ENCODE data around the gene ZNF546.

ZNF546 gene

DNA sequence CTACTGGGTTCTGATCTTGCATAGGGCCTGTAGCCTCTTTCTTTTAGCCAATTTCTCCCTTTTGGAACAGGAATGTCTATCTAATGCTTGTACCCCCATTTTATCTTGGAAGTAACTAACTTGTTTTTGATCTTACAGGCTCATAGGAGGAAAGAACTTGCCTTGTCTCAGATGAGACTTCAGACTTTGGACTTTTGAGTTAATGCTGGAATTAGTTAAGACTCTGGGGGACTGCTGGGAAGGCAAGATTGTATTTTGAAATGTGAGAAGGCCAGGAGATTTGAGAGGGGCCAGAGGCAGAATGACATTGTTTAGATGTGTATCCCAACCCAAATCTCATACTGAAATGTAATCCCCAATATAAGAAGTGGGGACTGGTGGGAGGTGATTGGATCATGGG is 2.5 kb upstream of the ZNF546 start:
- no peak for TF ChIP-seq Cebpa-rat (IDR thresholded peaks at IDR 0.05)
- H3K27me3 ChIP-seq: no peaks in the 10 kb centered on the region
- H4K20me1 ChIP-seq: peaks cover 0 to 12% (median 3%) of the 10 kb centered on the region in 11 experiments; a peak in 4 of 22 replicates
- no peak overlapping the region for H3K9ac ChIP-seq
- H3K9me3 ChIP-seq (replicated peaks in 1 of 11): peaks cover 20 to 31% (median 28%) of the 10 kb centered on the region in 11 experiments
- H3K4me2 ChIP-seq: no peak overlapping the region
- H3K36me3 ChIP-seq: peaks cover 7 to 43% (median 24%) of the 10 kb centered on the region in 11 experiments; a peak in 21 of 22 replicates
- no peak overlapping the region for H3K27ac ChIP-seq
- peak overlapping the region in 1 of 10 experiments; percentile 14; a peak in 1 of 20 replicates for H3K4me3 ChIP-seq
- peaks cover 11 to 27% (median 16%) of the 10 kb centered on the region in 10 experiments for H3K4me1 ChIP-seq

DNA sequence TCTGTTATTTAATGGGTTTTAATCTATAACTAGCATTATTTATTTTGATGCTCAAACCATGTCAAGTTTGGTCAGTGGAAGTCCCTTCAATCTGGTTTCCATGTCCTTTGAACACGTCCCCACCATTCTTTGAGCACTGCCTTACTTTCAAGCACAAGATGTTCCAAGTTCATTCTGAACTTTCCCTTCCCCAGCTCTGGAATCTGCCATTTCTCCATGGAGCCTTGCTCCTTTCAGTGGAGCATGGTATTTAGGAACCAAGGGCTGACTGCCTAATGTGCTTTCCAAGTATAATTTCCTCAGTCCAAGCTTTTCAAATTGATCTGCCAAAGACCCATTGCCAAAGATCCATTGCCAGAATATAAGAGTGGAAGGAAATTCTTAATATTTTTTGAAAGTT is 1.1 kb upstream of the ZNF546 start:
- peaks cover 11 to 27% (median 16%) of the 10 kb centered on the region in 10 experiments for H3K4me1 ChIP-seq
- peaks cover 0 to 8% (median 3%) of the 10 kb centered on the region in 11 experiments; a peak in 4 of 22 replicates for H4K20me1 ChIP-seq
- no peaks in the 10 kb centered on the region for H3K27me3 ChIP-seq
- H3K4me2 ChIP-seq: peak overlapping the region; percentile 81 to 99 (median 85)
- peaks cover 13 to 46% (median 24%) of the 10 kb centered on the region in 11 experiments for H3K36me3 ChIP-seq
- no peak for TF ChIP-seq Cebpa-rat (IDR thresholded peaks at IDR 0.05)
- H3K9ac ChIP-seq: peak overlapping the region; percentile 79 to 89 (median 83); a peak in 18 of 22 replicates
- peak overlapping the region in 6 of 11 experiments; percentile 77 to 92 (median 84); a peak in 6 of 22 replicates for H3K27ac ChIP-seq
- peaks cover 20 to 31% (median 28%) of the 10 kb centered on the region in 11 experiments for H3K9me3 ChIP-seq (replicated peaks in 1 of 11)
- H3K4me3 ChIP-seq: peak overlapping the region; percentile 61 to 80 (median 70)

DNA sequence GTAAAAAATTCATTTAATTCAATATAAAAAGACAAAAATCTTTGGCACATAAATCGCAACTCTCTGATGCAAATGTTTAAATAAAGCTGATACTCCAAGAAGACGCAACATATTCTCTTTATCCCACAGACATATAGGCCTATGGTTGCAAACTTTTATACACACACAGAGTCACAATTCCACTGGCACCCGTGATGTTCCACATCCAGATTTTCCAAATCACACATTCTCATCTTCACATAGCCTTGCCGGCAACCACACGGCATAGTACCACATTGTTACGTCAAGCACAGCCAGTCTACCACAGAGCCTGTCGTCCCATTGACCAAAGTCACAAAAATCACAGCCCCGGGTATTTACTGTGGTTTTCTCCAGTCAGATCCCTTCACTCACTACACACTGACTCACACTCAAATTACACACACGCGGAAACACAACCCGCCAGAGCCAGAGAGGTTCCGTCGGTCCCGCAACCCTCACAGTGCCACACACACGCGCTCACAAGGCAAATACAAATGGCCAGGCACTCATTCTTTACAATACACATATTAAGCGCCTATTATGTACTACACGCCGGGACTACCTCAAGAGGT is 546 bp upstream of the ZNF546 start:
- no peak for TF ChIP-seq Cebpa-rat (IDR thresholded peaks at IDR 0.05)
- peak overlapping the region; percentile 79 to 89 (median 83) for H3K9ac ChIP-seq
- H3K27me3 ChIP-seq: no peaks in the 10 kb centered on the region
- peak overlapping the region; percentile 61 to 80 (median 70) for H3K4me3 ChIP-seq
- H3K4me2 ChIP-seq: peak overlapping the region; percentile 81 to 99 (median 85)
- H3K27ac ChIP-seq: peak overlapping the region; percentile 77 to 92 (median 83)
- H3K9me3 ChIP-seq (replicated peaks in 1 of 11): peaks cover 20 to 31% (median 28%) of the 10 kb centered on the region in 11 experiments
- H3K4me1 ChIP-seq: peaks cover 11 to 24% (median 16%) of the 10 kb centered on the region in 10 experiments
- peaks cover 13 to 44% (median 24%) of the 10 kb centered on the region in 11 experiments for H3K36me3 ChIP-seq
- H4K20me1 ChIP-seq: peaks cover 0 to 2% (median 0%) of the 10 kb centered on the region in 11 experiments; a peak in 4 of 22 replicates

- no peaks in the 10 kb centered on the region for H3K27me3 ChIP-seq
- peaks cover 11 to 21% (median 16%) of the 10 kb centered on the region in 10 experiments for H3K4me1 ChIP-seq
- TF ChIP-seq Cebpa-rat (IDR thresholded peaks at IDR 0.05): no peak
- peak overlapping the region; percentile 61 to 80 (median 70) for H3K4me3 ChIP-seq
- H4K20me1 ChIP-seq: no peaks in the 10 kb centered on the region
- peaks cover 14 to 40% (median 21%) of the 10 kb centered on the region in 11 experiments for H3K36me3 ChIP-seq
- peak overlapping the region; percentile 77 to 92 (median 83); a peak in 21 of 22 replicates for H3K27ac ChIP-seq
- peaks cover 20 to 30% (median 26%) of the 10 kb centered on the region in 11 experiments for H3K9me3 ChIP-seq (replicated peaks in 1 of 11)
- peak overlapping the region; percentile 79 to 89 (median 83) for H3K9ac ChIP-seq
- H3K4me2 ChIP-seq: peak overlapping the region; percentile 81 to 99 (median 85)
Measured at GRCh38 chr19:39997638-39998216, 867 bp downstream of the ZNF546 start.

DNA sequence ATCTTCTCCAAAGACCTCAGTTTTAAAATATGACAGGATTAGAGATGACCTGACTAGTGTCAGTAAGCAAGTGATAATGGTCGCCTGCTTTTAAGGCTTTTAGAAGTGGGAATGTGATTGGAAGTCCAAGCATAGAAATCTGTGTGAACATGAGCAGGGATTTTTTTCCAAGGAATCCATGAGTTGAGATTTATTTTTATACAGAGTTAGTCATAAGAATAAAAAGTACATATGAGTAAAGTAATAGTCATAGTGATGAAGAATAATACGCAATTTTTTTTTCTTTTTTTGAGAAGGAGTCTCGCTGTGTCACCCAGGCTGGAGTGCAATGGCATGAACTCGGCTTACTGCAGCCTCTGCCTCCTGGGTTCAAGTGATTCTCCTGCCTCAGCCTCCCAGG is 1.6 kb downstream of the ZNF546 start:
- Histone ChIP-seq H3K9me3 (replicated peaks in 1 of 11) (peaks cover 14 to 22% (median 19%) of the 10 kb centered on the region in 11 experiments), H4K20me1 (no peaks in the 10 kb centered on the region), H3K36me3 (peaks cover 13 to 35% (median 15%) of the 10 kb centered on the region in 11 experiments), H3K4me2 (no peak overlapping the region), H3K4me3 (no peak overlapping the region), H3K27ac (no peak overlapping the region), H3K4me1 (peaks cover 11 to 21% (median 16%) of the 10 kb centered on the region in 10 experiments), H3K27me3 (no peaks in the 10 kb centered on the region), H3K9ac (no peak overlapping the region)
- no peak for TF ChIP-seq Cebpa-rat (IDR thresholded peaks at IDR 0.05)

GRCh38 chr19:40005691-40006272 is 8.9 kb downstream of the ZNF546 start:
- Histone ChIP-seq H3K36me3 (peaks cover 34 to 55% (median 46%) of the 10 kb centered on the region in 11 experiments), H3K4me3 (no peak overlapping the region), H4K20me1 (no peaks in the 10 kb centered on the region), H3K27ac (no peak overlapping the region), H3K9ac (no peak overlapping the region), H3K9me3 (replicated peaks in 1 of 11) (peaks cover 18 to 32% (median 25%) of the 10 kb centered on the region in 11 experiments), H3K4me2 (no peak overlapping the region), H3K4me1 (no peaks in the 10 kb centered on the region), H3K27me3 (no peaks in the 10 kb centered on the region)
- no peak for TF ChIP-seq Cebpa-rat (IDR thresholded peaks at IDR 0.05)

DNA sequence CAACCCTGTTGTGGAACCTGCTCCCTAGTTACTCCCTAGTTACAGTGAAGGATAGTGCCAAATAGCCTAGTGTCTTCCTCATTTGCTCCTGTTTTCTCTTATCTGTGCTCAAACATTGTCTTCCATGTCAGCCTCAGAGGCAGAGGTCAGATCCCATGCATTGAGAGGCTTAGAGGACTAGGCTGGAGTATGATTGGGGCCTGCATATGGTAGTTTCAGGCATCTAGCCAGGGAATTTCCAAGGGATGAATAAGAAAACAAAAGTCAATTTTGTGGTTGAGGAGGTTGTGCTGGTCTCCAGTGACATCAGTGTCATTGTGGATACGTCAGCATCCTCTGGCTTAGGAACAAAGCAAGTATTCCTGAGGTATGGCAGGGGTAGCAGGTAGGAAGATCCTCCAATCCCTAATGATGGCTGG is 9.4 kb downstream of the ZNF546 start:
- no peak for TF ChIP-seq Cebpa-rat (IDR thresholded peaks at IDR 0.05)
- Histone ChIP-seq H3K4me3 (no peak overlapping the region), H3K4me1 (no peaks in the 10 kb centered on the region), H3K36me3 (peaks cover 37 to 59% (median 49%) of the 10 kb centered on the region in 11 experiments), H3K27me3 (no peaks in the 10 kb centered on the region), H3K27ac (no peak overlapping the region), H4K20me1 (no peaks in the 10 kb centered on the region), H3K9ac (no peak overlapping the region), H3K9me3 (replicated peaks in 1 of 11) (peaks cover 20 to 37% (median 29%) of the 10 kb centered on the region in 11 experiments), H3K4me2 (no peak overlapping the region)

- peaks cover 66 to 91% (median 82%) of the 10 kb centered on the region in 11 experiments for H3K36me3 ChIP-seq
- no peaks in the 10 kb centered on the region for H4K20me1 ChIP-seq
- peaks cover 52 to 71% (median 63%) of the 10 kb centered on the region in 11 experiments for H3K9me3 ChIP-seq (replicated peaks in 1 of 11)
- no peak overlapping the region for H3K4me2 ChIP-seq
- H3K4me1 ChIP-seq: no peaks in the 10 kb centered on the region
- H3K27me3 ChIP-seq: no peaks in the 10 kb centered on the region
- no peak overlapping the region for H3K9ac ChIP-seq
- no peak overlapping the region for H3K27ac ChIP-seq
- H3K4me3 ChIP-seq: no peak overlapping the region
- TF ChIP-seq Cebpa-rat (IDR thresholded peaks at IDR 0.05): no peak
Measured at GRCh38 chr19:40009674-40010073, 12.8 kb downstream of the ZNF546 start.

DNA sequence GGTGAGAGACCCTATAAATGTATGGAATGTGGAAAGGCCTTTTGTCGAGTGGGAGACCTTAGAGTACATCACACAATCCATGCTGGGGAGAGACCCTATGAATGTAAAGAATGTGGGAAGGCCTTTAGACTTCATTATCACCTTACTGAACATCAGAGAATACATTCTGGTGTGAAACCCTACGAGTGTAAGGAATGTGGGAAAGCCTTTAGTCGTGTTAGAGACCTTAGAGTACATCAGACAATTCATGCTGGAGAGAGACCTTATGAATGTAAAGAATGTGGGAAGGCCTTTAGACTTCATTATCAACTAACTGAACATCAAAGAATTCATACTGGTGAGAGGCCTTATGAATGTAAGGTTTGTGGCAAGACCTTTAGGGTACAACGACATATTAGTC is 17.1 kb downstream of the ZNF546 start:
- no peak overlapping the region for H3K27ac ChIP-seq
- no peak for TF ChIP-seq Cebpa-rat (IDR thresholded peaks at IDR 0.05)
- 0 out of 20 replicates have a peak overlapping the region, but pooled peaks of 1 of the 10 experiments have one; percentile 12 for H3K4me3 ChIP-seq
- H4K20me1 ChIP-seq: no peaks in the 10 kb centered on the region
- no peaks in the 10 kb centered on the region for H3K27me3 ChIP-seq
- no peak overlapping the region for H3K9ac ChIP-seq
- H3K36me3 ChIP-seq: peaks cover 58 to 86% (median 68%) of the 10 kb centered on the region in 11 experiments
- H3K4me1 ChIP-seq: no peaks in the 10 kb centered on the region
- peaks cover 79 to 100% (median 98%) of the 10 kb centered on the region in 11 experiments for H3K9me3 ChIP-seq (replicated peaks in 1 of 11)
- no peak overlapping the region for H3K4me2 ChIP-seq
